PC-3 (cell line): ENCODE data around the gene MAML3. TPM values are rescaled to one million over a fixed set of nuclear protein-coding genes. Genes with fewer than 3 reads are reported as not detected.

ENCODE experiments used
- ATAC-seq: fragments of 200-7000 bp; cut with Tn5 transposase; 2 replicates; pipeline ENCODE4 v1.9.1; 2020; ENCODE audit warnings: mild to moderate bottlenecking, moderate library complexity
- BruUV-seq: library from RNA; stranded (reverse); fragments of 400-500 nt; replicated peaks from 2 replicates; lab custom pipeline; 2021; lab: Mats Ljungman, UMichigan
- CTCF ChIA-PET: fragments of 300-600 bp; sonication (Branson Sonifier 250); formaldehyde crosslinking; loops from one replicate; lab custom pipeline; 2022; ENCODE audit warnings: antibody characterized with exemption; lab: Charles Lee
- POLR2A ChIA-PET: fragments of 300-600 bp; sonication (Branson Sonifier 250); formaldehyde crosslinking; loops from one replicate; lab custom pipeline; 2022; ENCODE audit warnings: antibody characterized with exemption; ENCODE audit not compliant: unreplicated experiment; lab: Charles Lee
- DNase-seq: peaks from one replicate; pipeline ENCODE4 v3.0.0-alpha.2; 2015
- H2AFZ ChIP-seq: fragments of 300-600 bp; sonication (generic); 2 replicates; pipeline ENCODE4 v1.6.0; 2016; ENCODE audit warnings: antibody characterized with exemption, low read length
- H3F3A ChIP-seq: fragments of 300-600 bp; sonication (generic); one replicate; pipeline ENCODE4 v1.6.0; 2017; ENCODE audit warnings: antibody characterized with exemption, low read length, control low read depth, mild to moderate bottlenecking; ENCODE audit not compliant: unreplicated experiment
- H3K27ac ChIP-seq: fragments of 300-600 bp; sonication (generic); 2 replicates; pipeline ENCODE4 v1.5.1; 2016; ENCODE audit warnings: mild to moderate bottlenecking, low read length
- H3K27me3 ChIP-seq: fragments of 300-600 bp; sonication (generic); 2 replicates; pipeline ENCODE4 v1.6.1; 2016; ENCODE audit warnings: low read length, mixed read lengths
- H3K36me3 ChIP-seq: fragments of 300-600 bp; sonication (generic); 2 replicates; pipeline ENCODE4 v1.6.1; 2016; ENCODE audit warnings: low read depth, mixed run types, low read length, mixed read lengths
- H3K4me1 ChIP-seq: fragments of 300-600 bp; sonication (generic); 2 replicates; pipeline ENCODE4 v1.5.1; 2016; ENCODE audit warnings: low read length; ENCODE audit not compliant: insufficient read depth
- H3K4me2 ChIP-seq: fragments of 300-600 bp; sonication (generic); 2 replicates; pipeline ENCODE4 v1.6.0; 2016; ENCODE audit warnings: low read length
- H3K4me3 ChIP-seq: fragments of 300-600 bp; sonication (generic); 2 replicates; pipeline ENCODE4 v1.5.1; 2016; ENCODE audit warnings: mild to moderate bottlenecking, low read length, mixed read lengths
- H3K79me2 ChIP-seq: fragments of 300-600 bp; sonication (generic); 2 replicates; pipeline ENCODE4 v1.6.1; 2017; ENCODE audit warnings: low read length, mixed read lengths
- H3K9ac ChIP-seq: fragments of 300-600 bp; sonication (generic); 2 replicates; pipeline ENCODE4 v1.6.0; 2016; ENCODE audit warnings: mild to moderate bottlenecking, low read length
- H3K9me2 ChIP-seq: fragments of 300-600 bp; sonication (generic); replicated peaks from 2 replicates; pipeline ENCODE4 v1.6.1; 2016; ENCODE audit warnings: mixed run types, low read length, mixed read lengths
- H3K9me3 ChIP-seq: fragments of 300-600 bp; sonication (generic); 2 replicates; pipeline ENCODE4 v1.6.1; 2016; ENCODE audit warnings: low read length, mixed read lengths
- H4K20me1 ChIP-seq: fragments of 300-600 bp; sonication (generic); 2 replicates; pipeline ENCODE4 v1.6.1; 2016; ENCODE audit warnings: low read length, mixed read lengths
- CTCF ChIP-seq: fragments of 300-600 bp; sonication (generic); conservative IDR thresholded peaks from 2 replicates; pipeline ENCODE4 v1.5.1; 2017; ENCODE audit warnings: antibody characterized with exemption, low read depth, mild to moderate bottlenecking, low read length
- EZH2 ChIP-seq: fragments of 300-600 bp; sonication (generic); IDR thresholded peaks from one replicate; pipeline ENCODE4 v1.6.1; 2017; ENCODE audit warnings: antibody characterized with exemption, mild to moderate bottlenecking, low read length; ENCODE audit not compliant: unreplicated experiment
- EZH2phosphoT487 ChIP-seq: fragments of 300-600 bp; sonication (generic); IDR thresholded peaks from 2 replicates; pipeline ENCODE4 v1.6.1; 2018; ENCODE audit warnings: mild to moderate bottlenecking, antibody characterized with exemption, low read length, borderline replicate concordance
- intact Hi-C: fragments of 100-400 bp; cut with micrococcal nuclease; formaldehyde crosslinking; loops from 2 replicates; pipeline ENCODE4 v1.9.0; 2023
- total RNA-seq: library from RNA; depleted of rRNA; stranded (reverse); fragments of >200 nt; gene quantifications from 2 replicates; pipeline ENCODE4 v1.2.3, GENCODE V29; 2014

MAML3 gene
- total RNA-seq, 1 experiment from 2014 or later = 4.3 TPM

- ChIA-PET CTCF (no interaction called here), POLR2A (no interaction called here)
- H3K79me2 ChIP-seq = no peaks in the 10 kb centered on the region
- H3K27me3 ChIP-seq = no peaks in the 10 kb centered on the region
- H3F3A ChIP-seq = no peaks in the 10 kb centered on the region
- no peak overlapping the region for H3K4me3 ChIP-seq
- H2AFZ ChIP-seq = no peak overlapping the region
- no peak overlapping the region for H3K4me2 ChIP-seq
- no peak for TF ChIP-seq CTCF
- intact Hi-C loops = no loop called here
- no peaks in the 10 kb centered on the region for H3K9me2 ChIP-seq
- no peak overlapping the region for H3K27ac ChIP-seq
- DNase-seq (no peak), ATAC-seq (no peak)
- no peaks in the 10 kb centered on the region for H3K36me3 ChIP-seq
- no peaks in the 10 kb centered on the region for H3K9me3 ChIP-seq
- H4K20me1 ChIP-seq = no peaks in the 10 kb centered on the region
- no TSS peak for BruUV-seq
- H3K9ac ChIP-seq = no peak overlapping the region
- H3K4me1 ChIP-seq = no peaks in the 10 kb centered on the region
Observed at GRCh38 chr4:139838811-139839210, 315.2 kb downstream of the MAML3 start.

- no TSS peak for BruUV-seq
- ChIA-PET POLR2A (no interaction called here), CTCF (no interaction called here)
- Histone ChIP-seq H3F3A (no peaks in the 10 kb centered on the region), H4K20me1 (no peaks in the 10 kb centered on the region), H3K9ac (no peak overlapping the region), H3K4me3 (no peak overlapping the region), H3K27me3 (no peaks in the 10 kb centered on the region), H3K9me2 (no peaks in the 10 kb centered on the region), H3K79me2 (no peaks in the 10 kb centered on the region), H3K36me3 (no peaks in the 10 kb centered on the region), H3K4me2 (no peak overlapping the region), H3K9me3 (no peaks in the 10 kb centered on the region), H3K4me1 (no peaks in the 10 kb centered on the region), H3K27ac (no peak overlapping the region), H2AFZ (no peak overlapping the region)
- no peak for TF ChIP-seq CTCF
- no peak for TF ChIP-seq EZH2
- no peak for TF ChIP-seq EZH2phosphoT487
- intact Hi-C loops = no loop called here
- no peak for ATAC-seq
- no peak for DNase-seq
Observed at GRCh38 chr4:139834981-139835391, 319.0 kb downstream of the MAML3 start.

GRCh38 chr4:139834226-139834662, 319.7 kb downstream of the MAML3 start:
- H3K27me3 ChIP-seq = no peaks in the 10 kb centered on the region
- no peaks in the 10 kb centered on the region for H3K9me3 ChIP-seq
- no peaks in the 10 kb centered on the region for H3K9me2 ChIP-seq
- ATAC-seq (no peak), DNase-seq (no peak)
- H2AFZ ChIP-seq = no peak overlapping the region
- no peak overlapping the region for H3K4me3 ChIP-seq
- H3K4me1 ChIP-seq = no peaks in the 10 kb centered on the region
- BruUV-seq = no TSS peak
- no peak overlapping the region for H3K9ac ChIP-seq
- POLR2A ChIA-PET = no interaction called here
- no peak overlapping the region for H3K4me2 ChIP-seq
- H3K79me2 ChIP-seq = no peaks in the 10 kb centered on the region
- intact Hi-C loops = no loop called here
- H3F3A ChIP-seq = no peaks in the 10 kb centered on the region
- H4K20me1 ChIP-seq = no peaks in the 10 kb centered on the region
- H3K36me3 ChIP-seq = no peaks in the 10 kb centered on the region
- no peak overlapping the region for H3K27ac ChIP-seq
- CTCF ChIA-PET = no interaction called here
- TF ChIP-seq EZH2 = no peak
- no peak for TF ChIP-seq CTCF
- no peak for TF ChIP-seq EZH2phosphoT487
